Measurements from ENCODE around the gene SRI.
"Not testable (repeated sequence)": the region's sequence is repeated elsewhere in the genome, so short reads cannot be mapped to it uniquely, and the experiment has no call there.

SRI gene

GRCh38 chr7:88172842-88173241 is 47.0 kb downstream of the SRI start:
- peak; percentile 46 for DNase-seq

GRCh38 chr7:88169717-88170320 is 50.0 kb downstream of the SRI start:
- DNase-seq: peak; percentile 79

DNA sequence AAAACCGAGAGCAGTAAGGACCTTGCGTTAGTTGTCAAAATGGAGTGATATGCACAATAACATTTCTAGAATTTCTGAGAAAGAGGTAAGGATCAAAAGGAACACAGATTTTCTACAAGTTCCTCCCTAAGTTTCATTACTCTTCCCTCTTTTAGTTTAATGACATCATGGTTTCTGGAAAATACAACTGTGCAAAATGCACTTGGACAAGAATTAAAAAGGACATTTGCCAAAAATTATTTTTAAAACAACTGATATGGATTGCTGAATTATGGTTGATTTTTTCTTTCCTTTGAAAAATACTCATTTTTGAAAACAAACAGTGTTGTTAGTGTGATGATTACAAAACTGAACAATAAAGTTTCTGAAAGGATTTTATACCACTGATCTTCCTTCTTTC is 52.1 kb downstream of the SRI start:
- no peak for DNase-seq

GRCh38 chr7:88167223-88167622 is 52.6 kb downstream of the SRI start:
- DNase-seq: no peak

DNA sequence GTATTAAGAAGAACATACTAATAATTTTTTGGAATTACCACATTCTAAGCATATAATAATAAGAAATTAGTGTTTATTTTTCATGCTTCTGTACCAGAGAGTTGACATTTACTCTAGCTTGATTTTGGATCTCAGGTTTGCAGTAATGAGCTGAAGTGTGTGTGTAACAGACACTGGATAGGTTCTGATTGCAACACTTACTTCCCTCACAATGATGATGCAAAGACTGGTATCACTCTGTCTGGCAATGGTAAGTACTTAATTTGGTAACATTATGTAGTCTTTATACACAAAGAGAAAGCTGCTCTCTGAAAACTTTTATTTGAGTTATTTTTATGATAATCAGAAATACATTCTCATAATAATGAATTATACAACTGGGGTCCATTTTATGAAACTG is 54.1 kb downstream of the SRI start:
- no peak for DNase-seq

DNA sequence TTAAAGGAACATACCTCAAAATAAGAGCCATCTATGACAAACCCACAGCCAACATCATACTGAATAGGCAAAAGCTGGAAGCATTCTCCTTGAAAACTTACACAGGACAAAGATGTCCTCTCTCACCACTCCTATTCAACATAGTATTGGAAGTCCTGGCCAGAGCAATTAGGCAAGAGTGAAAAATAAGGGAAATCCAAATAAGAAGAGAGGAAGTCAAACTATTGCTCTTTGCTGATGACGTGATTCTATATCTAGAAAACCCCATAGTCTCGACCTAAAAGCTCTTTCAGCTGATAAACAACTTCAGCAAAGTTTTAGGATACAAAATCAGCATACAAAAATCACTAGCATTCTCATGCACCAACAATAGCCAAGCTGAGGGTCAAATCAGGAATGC is 60.1 kb downstream of the SRI start:
- DNase-seq: not testable (repeated sequence)

- DNase-seq: no peak
Measured at GRCh38 chr7:88156356-88156755, 63.5 kb downstream of the SRI start.

- DNase-seq: no peak
Measured at GRCh38 chr7:88155756-88156155, 64.1 kb downstream of the SRI start.

Measured in OCI-M1 (cell line).